ENCODE measurements around the gene CMIP. TPM values are rescaled to one million over a fixed set of nuclear protein-coding genes. Genes with fewer than 3 reads are reported as not detected.
"Not testable (repeated sequence)": the region's sequence is repeated elsewhere in the genome, so short reads cannot be mapped to it uniquely, and the experiment has no call there.

Gene CMIP
- total and polyA plus RNA-seq, 7 donors = 11.0 to 60.3 (median 20.4) TPM

DNA sequence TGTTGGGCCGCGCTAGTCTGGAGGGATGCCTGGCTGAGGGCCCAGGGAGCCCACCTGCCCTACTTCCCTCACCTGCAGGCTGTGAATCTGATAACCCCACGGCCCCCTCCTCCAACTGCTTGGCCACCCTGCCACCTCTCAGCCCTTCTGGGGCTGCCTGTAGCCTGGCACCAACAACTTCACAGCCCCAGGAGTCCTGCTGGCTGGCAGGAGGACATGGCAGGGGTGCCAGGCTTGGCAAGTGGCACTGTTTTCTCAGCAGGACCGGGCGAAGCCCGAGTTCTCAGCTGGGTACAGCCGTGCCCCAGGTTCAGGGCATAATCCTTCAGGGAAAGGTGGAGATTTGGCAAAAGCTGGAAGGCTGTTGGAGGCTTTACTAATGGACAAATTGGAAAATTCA, 129.6 kb downstream of the CMIP start:
- H3K27me3 ChIP-seq = no peaks in the 10 kb centered on the region
- no peak overlapping the region for H3K27ac ChIP-seq
- no peak for DNase-seq
- no peak overlapping the region for H3K4me3 ChIP-seq
- no peak for TF ChIP-seq POLR2A (IDR thresholded peaks at IDR 0.05)
- TF ChIP-seq, protein P1, sequence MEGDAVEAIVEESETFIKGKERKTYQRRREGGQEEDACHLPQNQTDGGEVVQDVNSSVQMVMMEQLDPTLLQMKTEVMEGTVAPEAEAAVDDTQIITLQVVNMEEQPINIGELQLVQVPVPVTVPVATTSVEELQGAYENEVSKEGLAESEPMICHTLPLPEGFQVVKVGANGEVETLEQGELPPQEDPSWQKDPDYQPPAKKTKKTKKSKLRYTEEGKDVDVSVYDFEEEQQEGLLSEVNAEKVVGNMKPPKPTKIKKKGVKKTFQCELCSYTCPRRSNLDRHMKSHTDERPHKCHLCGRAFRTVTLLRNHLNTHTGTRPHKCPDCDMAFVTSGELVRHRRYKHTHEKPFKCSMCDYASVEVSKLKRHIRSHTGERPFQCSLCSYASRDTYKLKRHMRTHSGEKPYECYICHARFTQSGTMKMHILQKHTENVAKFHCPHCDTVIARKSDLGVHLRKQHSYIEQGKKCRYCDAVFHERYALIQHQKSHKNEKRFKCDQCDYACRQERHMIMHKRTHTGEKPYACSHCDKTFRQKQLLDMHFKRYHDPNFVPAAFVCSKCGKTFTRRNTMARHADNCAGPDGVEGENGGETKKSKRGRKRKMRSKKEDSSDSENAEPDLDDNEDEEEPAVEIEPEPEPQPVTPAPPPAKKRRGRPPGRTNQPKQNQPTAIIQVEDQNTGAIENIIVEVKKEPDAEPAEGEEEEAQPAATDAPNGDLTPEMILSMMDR (IDR thresholded peaks at IDR 0.05) = no peak
- TF ChIP-seq POLR2AphosphoS5 (IDR thresholded peaks at IDR 0.05) = no peak
- TF ChIP-seq EP300 (IDR thresholded peaks at IDR 0.05) = no peak
- intact Hi-C loops (cut with DNase I) = no loop called here
- H3K4me1 ChIP-seq = peaks cover 0 to 8% (median under 1%) of the 10 kb centered on the region in 4 donors
- no peaks in the 10 kb centered on the region for H3K9me3 ChIP-seq
- no peaks in the 10 kb centered on the region for H3K36me3 ChIP-seq
- WGBS, 2 donors = 67 to 91% methylated on average over 7 of the region's 7 CpGs

DNA sequence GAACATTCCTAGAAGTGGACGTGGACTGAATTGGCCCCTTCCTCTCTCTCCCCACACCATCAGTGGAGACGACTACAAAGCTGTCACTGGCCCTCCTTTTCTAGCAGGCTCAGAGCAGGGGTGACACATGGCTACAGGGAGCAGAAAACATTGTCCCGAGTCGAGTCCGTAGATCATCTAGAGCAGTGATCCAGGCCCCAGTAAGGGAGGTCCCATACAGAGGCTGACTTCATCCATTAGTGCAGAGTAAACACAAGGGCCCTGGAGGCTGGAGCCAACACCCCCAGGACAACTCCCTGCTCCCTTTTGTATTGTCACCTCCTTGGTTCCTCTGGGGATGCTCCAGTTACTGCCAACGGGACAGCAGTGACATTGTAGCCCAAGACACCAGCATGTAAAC, 130.7 kb downstream of the CMIP start:
- intact Hi-C loops (cut with DNase I) = no loop called here
- WGBS, 2 donors = 74 to 83% methylated on average over 6 of the region's 6 CpGs
- DNase-seq = no peak
- Histone ChIP-seq H3K36me3 (no peaks in the 10 kb centered on the region), H3K4me1 (no peaks in the 10 kb centered on the region), H3K27me3 (no peaks in the 10 kb centered on the region), H3K9me3 (no peaks in the 10 kb centered on the region), H3K27ac (no peak overlapping the region), H3K4me3 (no peak overlapping the region)
- TF ChIP-seq, protein P1 (IDR thresholded peaks at IDR 0.05) = no peak
- TF ChIP-seq POLR2AphosphoS5 (IDR thresholded peaks at IDR 0.05) = no peak
- no peak for TF ChIP-seq POLR2A (IDR thresholded peaks at IDR 0.05)
- TF ChIP-seq EP300 (IDR thresholded peaks at IDR 0.05) = no peak

DNA sequence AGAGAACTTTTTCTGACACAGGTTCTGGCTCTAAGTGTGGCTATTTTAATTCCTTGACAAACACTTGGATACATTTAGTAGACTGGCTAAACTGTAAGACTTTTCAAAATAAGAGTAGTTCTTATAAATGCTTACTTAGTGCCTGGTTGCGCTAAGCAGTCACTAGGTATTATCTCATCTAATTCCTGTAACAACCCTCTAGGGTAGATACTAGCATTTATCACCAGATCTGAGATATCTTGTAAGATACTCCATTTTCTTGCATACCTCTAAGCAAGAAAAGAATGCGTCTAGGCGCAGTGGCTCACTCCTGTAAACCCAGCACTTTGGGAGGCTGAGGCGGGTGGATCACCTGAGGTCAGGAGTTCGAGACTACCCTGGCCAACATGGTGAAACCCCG, 131.2 kb downstream of the CMIP start:
- no peaks in the 10 kb centered on the region for H3K9me3 ChIP-seq
- no peaks in the 10 kb centered on the region for H3K36me3 ChIP-seq
- no peak for TF ChIP-seq EP300 (IDR thresholded peaks at IDR 0.05)
- TF ChIP-seq, protein P1 (IDR thresholded peaks at IDR 0.05) = no peak
- no peak for TF ChIP-seq POLR2A (IDR thresholded peaks at IDR 0.05)
- TF ChIP-seq POLR2AphosphoS5 (IDR thresholded peaks at IDR 0.05) = no peak
- H3K4me1 ChIP-seq = no peaks in the 10 kb centered on the region
- DNase-seq = no peak
- H3K27me3 ChIP-seq = no peaks in the 10 kb centered on the region
- 95 to 96% methylated on average over 6 of the region's 6 CpGs for WGBS, 2 donors
- H3K27ac ChIP-seq = no peak overlapping the region
- no peak overlapping the region for H3K4me3 ChIP-seq
- intact Hi-C loops (cut with DNase I) = no loop called here

DNA sequence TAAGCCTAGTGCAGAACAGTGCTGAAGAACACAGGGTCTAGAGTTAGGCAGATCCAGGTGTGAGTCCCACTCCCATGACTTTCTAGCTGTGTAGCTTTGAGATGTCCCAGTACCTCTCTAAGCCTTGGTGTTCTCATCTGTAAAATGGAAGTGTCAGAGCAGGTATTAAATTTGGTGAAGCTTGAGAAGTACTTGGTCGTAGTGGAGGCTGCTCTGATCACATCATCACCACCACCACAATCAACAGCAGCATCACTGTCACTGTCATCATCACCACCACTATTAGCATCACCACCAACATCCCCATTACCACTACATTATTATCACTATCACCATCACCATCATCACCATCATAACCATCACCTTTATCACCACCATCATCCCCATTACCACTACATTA, 132.1 kb downstream of the CMIP start:
- Histone ChIP-seq H3K36me3 (no peaks in the 10 kb centered on the region), H3K9me3 (no peaks in the 10 kb centered on the region), H3K4me3 (no peak overlapping the region), H3K27ac (no peak overlapping the region), H3K4me1 (no peaks in the 10 kb centered on the region), H3K27me3 (no peaks in the 10 kb centered on the region)
- 87 to 93% methylated on average over 1 of the region's 1 CpG for WGBS, 2 donors
- TF ChIP-seq POLR2AphosphoS5 (IDR thresholded peaks at IDR 0.05) = no peak
- TF ChIP-seq POLR2A (IDR thresholded peaks at IDR 0.05) = no peak
- TF ChIP-seq EP300 (IDR thresholded peaks at IDR 0.05) = no peak
- TF ChIP-seq, protein P1 (IDR thresholded peaks at IDR 0.05) = no peak
- DNase-seq = no peak
- intact Hi-C loops (cut with DNase I) = no loop called here

DNA sequence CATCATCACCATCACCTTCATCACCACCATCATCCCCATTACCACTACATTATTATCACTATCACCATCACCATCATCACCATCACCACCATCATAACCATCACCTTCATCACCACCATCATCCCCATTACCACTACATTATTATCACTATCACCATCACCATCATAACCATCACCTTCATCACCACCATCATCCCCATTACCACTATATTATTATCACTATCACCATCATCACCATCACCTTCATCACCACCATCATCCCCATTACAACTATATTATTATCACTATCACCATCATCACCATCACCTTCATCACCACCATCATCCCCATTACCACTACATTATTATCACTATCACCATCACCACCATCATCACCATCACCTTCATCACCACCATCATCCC, 132.7 kb downstream of the CMIP start:
- intact Hi-C loops (cut with DNase I); H3K4me1 ChIP-seq; DNase-seq; H3K9me3 ChIP-seq; H3K27ac ChIP-seq; H3K4me3 ChIP-seq; H3K27me3 ChIP-seq; H3K36me3 ChIP-seq: not testable (repeated sequence)

Measured in sigmoid colon (tissue), 7 donors.